ENCODE data around the gene DPM3.
"Not testable (repeated sequence)": the region's sequence is repeated elsewhere in the genome, so short reads cannot be mapped to it uniquely, and the experiment has no call there.

Gene DPM3

DNA sequence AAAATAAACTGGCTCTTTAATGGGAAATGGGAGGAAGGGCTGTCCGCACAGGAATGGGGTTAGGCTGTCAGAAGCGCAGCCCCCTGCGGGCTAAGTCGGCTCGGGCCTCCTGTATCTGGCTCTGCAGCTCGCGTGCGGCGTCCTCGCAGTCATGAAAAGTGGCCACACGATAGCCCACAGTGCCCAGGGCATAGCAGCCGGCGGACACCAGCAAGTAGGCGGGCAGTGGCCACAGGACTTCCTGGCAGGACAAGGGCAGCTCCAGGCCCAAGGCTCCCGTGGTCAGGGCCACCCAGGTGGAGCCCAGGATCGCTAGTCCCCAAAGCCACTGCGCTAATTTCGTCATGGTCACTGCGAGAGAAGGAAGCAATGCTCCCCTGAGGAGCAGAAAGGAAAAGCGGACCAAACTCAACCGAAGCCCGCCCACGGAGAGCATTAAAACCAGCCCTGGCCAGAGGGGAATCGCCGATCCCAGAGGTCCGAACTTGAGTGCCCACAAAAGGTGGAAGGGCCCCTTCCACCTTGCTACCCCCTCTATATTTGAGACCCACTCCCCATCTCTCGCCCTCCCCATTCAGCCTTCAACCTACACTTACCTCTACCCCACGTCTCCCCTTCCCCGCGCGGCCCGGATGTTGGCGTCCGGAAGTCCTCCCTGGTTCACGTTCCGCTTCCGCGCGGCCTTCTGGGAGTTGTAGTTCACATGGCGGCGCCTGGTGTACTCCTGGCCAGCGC lies at the start of gene DPM3:
Gene DPM3, minus strand, starts transcription at position 637 of the 735 bp plus-strand sequence. Its CDS starts 291 bp downstream, at position 346.
- peak; percentile 19 for FAIRE-seq

GRCh38 chr1:155189926-155190325 lies 49.6 kb upstream of the DPM3 start:
- not testable (repeated sequence) for FAIRE-seq

GRCh38 chr1:155188268-155188667 lies 47.9 kb upstream of the DPM3 start:
- FAIRE-seq: no peak

- FAIRE-seq: no peak
Measured at GRCh38 chr1:155187456-155187891, 47.1 kb upstream of the DPM3 start.

GRCh38 chr1:155186794-155187455 lies 46.6 kb upstream of the DPM3 start:
- FAIRE-seq: no peak

- FAIRE-seq: no peak
Measured at GRCh38 chr1:155186067-155186793, 45.9 kb upstream of the DPM3 start.

GRCh38 chr1:155185783-155186066 lies 45.4 kb upstream of the DPM3 start:
- no peak for FAIRE-seq

GRCh38 chr1:155184835-155185782 lies 44.8 kb upstream of the DPM3 start:
- no peak for FAIRE-seq

GRCh38 chr1:155184351-155184811 lies 44.0 kb upstream of the DPM3 start:
- FAIRE-seq: no peak

DNA sequence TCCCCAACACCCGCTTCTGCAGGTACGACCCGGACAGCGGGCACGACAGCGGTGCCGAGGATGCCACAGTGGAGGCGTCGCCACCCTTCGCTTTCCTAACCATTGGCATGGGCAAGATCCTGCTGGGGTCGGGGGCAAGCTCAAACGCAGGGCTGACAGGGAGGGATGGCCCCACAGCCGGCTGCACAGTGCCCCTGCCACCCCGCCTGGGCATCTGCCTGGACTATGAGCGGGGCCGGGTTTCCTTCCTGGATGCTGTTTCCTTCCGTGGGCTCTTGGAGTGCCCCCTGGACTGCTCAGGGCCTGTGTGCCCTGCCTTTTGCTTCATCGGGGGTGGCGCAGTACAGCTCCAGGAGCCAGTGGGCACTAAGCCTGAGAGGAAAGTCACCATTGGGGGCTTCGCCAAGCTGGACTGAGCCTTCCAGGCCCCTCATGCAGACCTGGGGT lies 43.5 kb upstream of the DPM3 start:
- no peak for FAIRE-seq

DNA sequence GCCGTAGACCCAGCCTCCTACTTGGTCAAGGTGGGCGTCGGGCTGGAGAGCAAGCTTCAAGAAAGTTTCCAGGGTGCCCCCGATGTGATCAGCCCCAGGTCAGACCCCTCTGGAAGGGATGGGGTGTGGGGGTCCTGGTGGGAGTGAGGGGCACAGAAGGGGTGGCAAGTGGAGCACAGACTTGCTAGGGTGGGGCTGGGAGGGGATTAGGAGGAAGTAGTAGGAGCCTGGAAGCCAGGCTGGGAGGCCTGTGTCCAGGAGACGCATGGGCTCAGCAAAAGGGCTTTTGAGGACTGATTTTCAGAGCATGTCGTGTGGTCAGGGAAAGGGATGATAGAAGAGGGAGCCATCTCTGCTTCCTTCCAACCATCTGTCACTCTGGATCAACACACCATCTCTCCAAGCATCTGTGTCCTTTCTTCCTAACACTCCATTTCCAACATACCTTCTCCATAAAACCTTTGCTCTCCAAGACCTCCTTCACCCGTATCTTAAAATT lies 41.8 kb upstream of the DPM3 start:
- FAIRE-seq: no peak

DNA sequence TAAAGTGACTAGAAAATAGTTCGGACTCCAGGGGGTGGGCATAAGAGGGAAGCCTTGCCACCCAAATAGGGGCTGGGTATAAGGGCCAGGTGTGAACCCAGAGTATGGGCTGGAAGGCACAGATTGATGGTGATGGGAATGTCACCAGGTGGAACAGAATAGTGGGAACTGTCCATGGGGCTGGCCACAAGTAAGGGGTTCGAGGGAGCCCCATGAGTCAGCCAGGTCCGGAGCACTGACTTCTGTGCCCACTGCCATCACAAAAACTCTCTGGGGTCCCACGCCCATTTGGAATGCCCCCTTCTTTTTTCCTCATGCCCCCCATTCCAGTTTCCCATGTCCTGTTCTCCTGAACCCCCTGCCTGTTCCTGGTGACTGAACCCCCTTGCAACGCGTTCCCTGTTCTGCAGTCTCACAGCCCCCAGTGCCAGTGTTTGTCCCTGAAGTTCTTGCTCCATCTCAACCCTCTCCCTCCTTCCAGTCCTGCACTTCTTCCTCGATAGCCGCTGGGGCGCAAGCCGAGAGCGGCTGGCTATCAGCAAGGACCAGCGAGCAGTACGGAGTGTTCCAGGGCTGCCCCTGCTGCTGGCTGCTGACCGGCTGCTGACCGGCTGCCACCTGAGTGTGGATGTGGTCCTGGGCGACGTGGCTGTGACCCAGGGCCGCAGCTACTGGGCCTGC lies 41.2 kb upstream of the DPM3 start:
- no peak for FAIRE-seq

- FAIRE-seq: no peak
Measured at GRCh38 chr1:155179112-155180031, 39.0 kb upstream of the DPM3 start.

DNA sequence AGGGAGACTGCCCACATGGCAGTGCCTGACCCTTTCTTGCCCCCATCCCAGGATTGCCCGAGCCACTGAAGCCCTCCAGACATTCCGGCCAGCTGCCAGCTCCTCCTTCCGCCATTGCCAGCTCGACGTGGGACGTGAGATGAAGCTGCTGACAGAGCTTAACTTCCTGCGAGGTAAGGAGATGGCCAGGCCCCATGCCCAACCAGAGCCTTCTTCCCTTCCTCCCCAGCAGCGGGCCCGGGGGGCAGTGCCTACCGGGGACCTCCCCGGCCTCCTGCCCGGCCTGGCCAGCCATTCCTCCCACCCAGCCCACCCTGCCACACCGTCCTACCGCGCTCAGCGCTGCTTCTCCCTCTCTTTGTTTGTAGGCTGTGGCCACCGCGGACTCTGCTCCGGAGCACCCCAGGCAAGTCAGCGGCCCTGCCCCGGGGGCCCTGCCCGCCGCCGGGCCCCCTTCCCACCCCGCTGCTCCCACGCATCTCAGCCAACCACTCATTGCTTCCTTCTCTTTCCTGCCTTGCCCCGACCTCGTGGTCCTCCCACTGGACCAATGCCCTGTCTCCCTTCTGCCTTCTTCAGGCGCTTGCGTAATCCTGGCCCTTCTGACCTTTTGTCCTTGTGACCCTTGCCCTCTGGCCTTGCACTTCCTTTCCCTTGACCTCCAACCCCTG lies 38.2 kb upstream of the DPM3 start:
- no peak for FAIRE-seq

GRCh38 chr1:155177918-155178281 lies 37.6 kb upstream of the DPM3 start:
- no peak for FAIRE-seq

DNA sequence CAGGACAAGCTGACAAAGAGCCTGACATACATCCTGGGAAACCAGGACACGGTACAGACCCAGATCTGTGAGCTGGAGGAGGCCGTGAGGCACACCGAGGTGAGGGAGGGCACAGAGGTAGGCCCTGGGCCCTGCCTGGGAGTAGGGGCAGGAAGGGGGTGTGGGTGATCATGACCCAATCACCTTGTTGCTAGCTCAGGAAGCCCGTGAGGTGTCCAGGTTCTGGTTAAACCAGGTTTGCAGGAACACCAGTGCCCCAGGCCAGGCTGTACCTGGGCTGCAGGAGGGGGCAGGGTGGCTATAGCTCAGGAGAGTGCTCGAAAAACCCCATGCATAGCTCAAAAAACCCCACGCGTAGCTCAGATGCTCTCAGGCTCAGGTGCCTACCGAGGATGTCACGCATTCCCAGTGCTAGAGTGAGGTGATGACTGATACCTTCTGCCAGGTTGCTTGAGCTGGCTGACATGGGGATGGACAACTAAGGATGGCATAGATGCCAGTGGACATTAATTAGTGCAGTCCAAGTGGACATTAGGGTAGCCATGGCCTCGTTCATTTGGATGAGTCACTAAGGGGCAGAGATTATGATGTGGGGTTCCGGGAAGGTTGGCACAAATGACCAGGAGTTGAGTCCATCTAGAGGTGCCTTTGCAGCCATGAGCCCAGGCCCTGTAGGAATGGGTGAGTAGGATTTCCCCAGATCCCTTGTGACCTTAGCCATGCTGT lies 37.0 kb upstream of the DPM3 start:
- no peak for FAIRE-seq

- FAIRE-seq: peak; percentile 88
Measured at GRCh38 chr1:155176544-155177071, 36.3 kb upstream of the DPM3 start.

DNA sequence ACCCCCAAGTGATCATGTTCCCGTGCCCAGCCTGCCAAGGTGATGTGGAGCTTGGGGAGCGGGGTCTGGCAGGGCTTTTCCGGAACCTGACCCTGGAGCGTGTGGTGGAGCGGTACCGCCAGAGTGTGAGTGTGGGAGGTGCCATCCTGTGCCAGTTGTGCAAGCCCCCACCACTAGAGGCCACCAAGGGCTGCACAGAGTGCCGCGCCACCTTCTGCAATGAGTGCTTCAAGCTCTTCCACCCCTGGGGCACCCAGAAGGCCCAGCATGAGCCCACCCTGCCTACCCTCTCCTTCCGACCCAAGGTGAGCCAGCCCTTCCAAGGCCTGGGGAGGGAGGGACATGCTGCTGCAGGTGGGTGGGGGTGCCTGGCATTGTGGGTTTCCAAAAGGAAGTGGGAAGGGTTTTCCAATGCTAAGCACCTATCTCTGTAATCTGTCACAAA lies 35.6 kb upstream of the DPM3 start:
- no peak for FAIRE-seq

GRCh38 chr1:155175281-155175926 lies 35.1 kb upstream of the DPM3 start:
- FAIRE-seq: no peak
